Measurements from ENCODE around the gene SPX. TPM values are rescaled to one million over a fixed set of nuclear protein-coding genes. Genes with fewer than 3 reads are reported as not detected.

The SPX gene
- total RNA-seq, 1 donor from 2014 or later, result not detected

DNA sequence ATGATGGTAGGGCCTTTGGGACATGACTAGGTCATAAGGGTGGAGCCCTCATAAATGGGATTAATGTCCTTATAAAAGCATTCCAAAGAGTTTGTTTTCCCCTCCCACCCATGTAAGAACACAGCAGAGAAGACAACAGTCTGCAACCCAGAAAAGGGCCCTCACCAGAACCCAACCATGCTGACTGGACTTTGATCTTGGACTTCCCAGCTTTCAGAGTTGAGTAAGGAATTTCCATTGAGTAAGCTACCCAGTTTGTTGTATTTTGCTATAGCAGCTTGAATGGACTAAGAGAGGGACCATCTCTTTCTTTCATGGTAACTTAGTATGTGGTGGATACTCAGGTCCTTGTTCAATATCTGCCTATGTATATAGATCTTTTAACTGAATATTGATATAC is 2.9 kb upstream of the SPX start:
- Histone ChIP-seq H3K36me3 (no peaks in the 10 kb centered on the region), H3K27me3 (no peaks in the 10 kb centered on the region), H3K9me3 (peaks cover 0 to 4% of the 10 kb centered on the region in 2 donors), H3K4me1 (no peaks in the 10 kb centered on the region), H3K4me3 (no peak overlapping the region), H3K27ac (no peak overlapping the region)
- intact Hi-C loops (cut with DNase I), result no loop called here
- no peak for DNase-seq (ENCODE audit: low spot score in 2 of 2)
- TF ChIP-seq, protein P1, sequence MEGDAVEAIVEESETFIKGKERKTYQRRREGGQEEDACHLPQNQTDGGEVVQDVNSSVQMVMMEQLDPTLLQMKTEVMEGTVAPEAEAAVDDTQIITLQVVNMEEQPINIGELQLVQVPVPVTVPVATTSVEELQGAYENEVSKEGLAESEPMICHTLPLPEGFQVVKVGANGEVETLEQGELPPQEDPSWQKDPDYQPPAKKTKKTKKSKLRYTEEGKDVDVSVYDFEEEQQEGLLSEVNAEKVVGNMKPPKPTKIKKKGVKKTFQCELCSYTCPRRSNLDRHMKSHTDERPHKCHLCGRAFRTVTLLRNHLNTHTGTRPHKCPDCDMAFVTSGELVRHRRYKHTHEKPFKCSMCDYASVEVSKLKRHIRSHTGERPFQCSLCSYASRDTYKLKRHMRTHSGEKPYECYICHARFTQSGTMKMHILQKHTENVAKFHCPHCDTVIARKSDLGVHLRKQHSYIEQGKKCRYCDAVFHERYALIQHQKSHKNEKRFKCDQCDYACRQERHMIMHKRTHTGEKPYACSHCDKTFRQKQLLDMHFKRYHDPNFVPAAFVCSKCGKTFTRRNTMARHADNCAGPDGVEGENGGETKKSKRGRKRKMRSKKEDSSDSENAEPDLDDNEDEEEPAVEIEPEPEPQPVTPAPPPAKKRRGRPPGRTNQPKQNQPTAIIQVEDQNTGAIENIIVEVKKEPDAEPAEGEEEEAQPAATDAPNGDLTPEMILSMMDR (IDR thresholded peaks at IDR 0.05), result no peak

DNA sequence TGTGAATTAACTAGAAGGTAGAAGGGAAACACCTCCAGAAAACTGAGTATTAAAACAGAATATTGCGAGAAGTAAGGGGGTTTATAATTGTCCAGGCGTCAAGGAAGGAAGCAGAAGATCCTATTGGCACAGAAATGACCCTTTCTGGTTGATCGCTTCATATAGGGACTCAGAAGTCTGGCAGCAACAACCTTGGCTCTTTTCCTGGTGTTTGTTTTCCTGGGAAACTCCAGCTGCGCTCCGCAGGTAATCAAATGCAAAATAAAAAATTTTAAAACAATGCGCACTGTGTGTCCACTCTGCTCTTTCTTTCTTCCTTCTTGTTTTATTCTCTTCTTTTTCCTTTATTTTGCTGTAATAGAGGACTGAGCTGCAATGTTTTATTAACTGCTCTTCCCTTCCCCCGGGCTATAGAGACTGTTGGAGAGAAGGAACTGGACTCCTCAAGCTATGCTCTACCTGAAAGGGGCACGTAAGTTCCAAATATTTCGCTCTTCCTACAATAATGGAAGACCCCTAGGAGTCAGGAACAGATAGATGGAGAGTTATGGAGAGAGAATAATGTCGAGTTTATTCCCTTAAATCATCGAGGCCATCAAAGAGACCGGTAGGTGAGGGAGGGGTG is 737 bp downstream of the SPX start:
- Histone ChIP-seq H3K9me3 (peaks cover 0 to 4% of the 10 kb centered on the region in 2 donors), H3K27ac (no peak overlapping the region), H3K4me1 (no peaks in the 10 kb centered on the region), H3K4me3 (peak overlapping the region; percentile 62 to 80), H3K27me3 (no peaks in the 10 kb centered on the region), H3K36me3 (no peaks in the 10 kb centered on the region)
- TF ChIP-seq, protein P1 (IDR thresholded peaks at IDR 0.05), result no peak
- DNase-seq (ENCODE audit: low spot score in 2 of 2), result no peak
- intact Hi-C loops (cut with DNase I), result no loop called here

DNA sequence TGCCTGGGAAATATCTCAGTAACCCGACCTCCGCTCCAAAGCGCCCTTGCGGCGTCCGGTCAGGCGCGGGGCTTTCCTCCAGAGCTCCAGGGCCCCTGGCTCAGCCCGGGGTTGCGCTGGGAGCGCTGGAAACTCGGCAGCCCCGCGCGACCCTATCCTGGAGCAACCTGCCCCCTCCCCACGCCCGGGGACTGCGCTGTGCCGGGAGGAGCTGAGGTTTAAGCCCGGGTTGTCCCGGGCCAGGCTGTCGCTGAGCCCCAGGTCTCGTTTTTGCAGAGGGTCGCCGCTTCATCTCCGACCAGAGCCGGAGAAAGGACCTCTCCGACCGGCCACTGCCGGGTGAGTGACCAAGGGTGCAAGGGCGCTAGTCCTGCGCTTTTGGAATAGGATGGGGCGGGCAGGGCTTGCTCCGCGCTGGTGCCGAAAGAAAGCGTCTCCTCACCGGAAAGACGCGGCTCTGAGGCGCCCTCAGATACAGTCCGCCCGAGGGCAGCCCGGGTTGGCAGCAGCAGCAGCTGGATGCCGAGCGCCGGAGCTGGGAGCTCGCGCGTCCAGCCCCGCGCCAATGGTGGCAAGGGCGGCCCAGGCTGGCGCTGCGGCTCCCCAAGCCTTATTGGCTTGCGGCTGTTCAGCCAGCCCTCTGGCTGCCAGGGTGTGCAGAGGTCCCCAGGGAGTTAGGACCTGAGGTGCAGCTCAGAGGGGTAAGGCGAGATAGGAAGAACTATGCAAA is 1.5 kb downstream of the SPX start:
- TF ChIP-seq, protein P1 (IDR thresholded peaks at IDR 0.05), result no peak
- Histone ChIP-seq H3K4me1 (no peaks in the 10 kb centered on the region), H3K36me3 (no peaks in the 10 kb centered on the region), H3K27ac (peak overlapping the region; percentile 14 to 22), H3K4me3 (peak overlapping the region; percentile 62 to 80), H3K9me3 (peaks cover 0 to 4% of the 10 kb centered on the region in 2 donors), H3K27me3 (no peaks in the 10 kb centered on the region)
- intact Hi-C loops (cut with DNase I), result no loop called here
- DNase-seq (ENCODE audit: low spot score in 2 of 2), result peak in 1 of 2 donors; percentile 69

DNA sequence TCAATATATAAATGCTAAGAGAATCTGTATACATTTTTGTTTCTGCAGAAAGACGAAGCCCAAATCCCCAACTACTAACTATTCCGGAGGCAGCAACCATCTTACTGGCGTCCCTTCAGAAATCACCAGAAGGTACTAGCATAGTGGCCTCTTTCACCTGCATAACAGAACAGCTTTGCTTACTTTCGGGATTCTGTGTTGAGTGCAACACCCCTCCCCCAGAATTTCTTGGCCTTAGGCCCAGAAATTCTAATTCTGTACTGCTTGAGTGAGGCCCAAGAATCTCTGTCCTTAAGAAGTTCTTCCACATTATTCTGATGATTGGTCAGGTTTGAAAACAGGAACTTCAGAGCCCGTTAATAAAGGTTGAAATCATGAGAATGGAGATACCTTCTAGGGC is 2.9 kb downstream of the SPX start:
- H3K27me3 ChIP-seq, result no peaks in the 10 kb centered on the region
- intact Hi-C loops (cut with DNase I), result no loop called here
- peaks cover 0 to 2% of the 10 kb centered on the region in 2 donors for H3K9me3 ChIP-seq
- DNase-seq (ENCODE audit: low spot score in 2 of 2), result no peak
- H3K4me1 ChIP-seq, result no peaks in the 10 kb centered on the region
- TF ChIP-seq, protein P1 (IDR thresholded peaks at IDR 0.05), result no peak
- no peak overlapping the region for H3K4me3 ChIP-seq
- no peaks in the 10 kb centered on the region for H3K36me3 ChIP-seq
- no peak overlapping the region for H3K27ac ChIP-seq

DNA sequence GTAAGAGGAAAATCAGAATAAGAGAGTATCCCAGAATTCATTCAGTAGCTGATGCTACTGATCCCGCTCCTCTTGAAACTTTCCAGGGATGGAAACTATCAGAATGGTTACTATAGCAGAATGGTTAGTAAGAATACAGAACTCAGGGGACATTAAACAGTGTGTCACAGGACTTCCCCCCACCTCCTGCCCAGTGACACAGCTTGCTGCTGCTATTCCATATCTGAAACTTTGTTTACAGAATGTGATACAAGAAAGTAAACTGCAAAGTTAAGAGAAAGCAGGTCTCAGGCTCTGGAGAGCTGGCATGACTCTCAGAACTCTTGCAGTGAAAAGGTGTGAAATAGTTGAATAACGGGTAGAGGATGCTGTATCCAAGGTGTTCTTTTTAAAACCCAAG is 3.4 kb downstream of the SPX start:
- no peaks in the 10 kb centered on the region for H3K9me3 ChIP-seq
- no peaks in the 10 kb centered on the region for H3K36me3 ChIP-seq
- no peak for DNase-seq (ENCODE audit: low spot score in 2 of 2)
- intact Hi-C loops (cut with DNase I), result no loop called here
- H3K27me3 ChIP-seq, result no peaks in the 10 kb centered on the region
- H3K4me1 ChIP-seq, result no peaks in the 10 kb centered on the region
- TF ChIP-seq, protein P1 (IDR thresholded peaks at IDR 0.05), result no peak
- no peak overlapping the region for H3K4me3 ChIP-seq
- H3K27ac ChIP-seq, result no peak overlapping the region
